EL (cell line): Measurements from ENCODE around the gene CTXN1.
"Not testable (repeated sequence)": the region's sequence is repeated elsewhere in the genome, so short reads cannot be mapped to it uniquely, and the experiment has no call there.

Experiments
- DNase-seq: peaks from one replicate; pipeline ENCODE4 v3.0.0-alpha.2; 2016

Gene CTXN1

DNA sequence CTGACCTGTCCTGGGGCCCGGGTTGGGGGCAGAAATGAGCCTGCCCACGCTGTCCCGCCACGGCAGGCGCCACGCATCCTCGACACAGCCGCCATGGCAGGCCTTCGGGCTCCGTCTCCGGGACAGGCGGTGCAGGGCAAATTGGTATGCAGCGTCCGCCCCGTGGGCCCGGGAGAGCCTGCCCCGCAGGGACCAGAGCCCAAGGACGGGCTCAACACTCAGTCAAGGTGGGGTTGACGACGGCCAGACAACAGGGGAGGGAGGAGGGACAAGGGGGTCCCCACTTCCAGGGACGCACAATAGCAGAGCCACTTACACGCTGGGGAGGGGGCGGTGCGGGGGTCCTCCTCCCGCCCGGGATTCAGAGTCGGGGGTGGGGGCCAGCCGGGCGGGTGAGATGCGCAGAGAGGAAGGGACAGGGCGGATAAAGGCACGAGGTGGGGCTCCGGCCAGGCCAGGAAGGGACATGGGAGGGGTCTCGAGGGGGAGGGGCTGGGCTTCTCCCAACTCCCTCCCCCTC is 1.2 kb downstream of the CTXN1 start:
- no peak for DNase-seq

DNA sequence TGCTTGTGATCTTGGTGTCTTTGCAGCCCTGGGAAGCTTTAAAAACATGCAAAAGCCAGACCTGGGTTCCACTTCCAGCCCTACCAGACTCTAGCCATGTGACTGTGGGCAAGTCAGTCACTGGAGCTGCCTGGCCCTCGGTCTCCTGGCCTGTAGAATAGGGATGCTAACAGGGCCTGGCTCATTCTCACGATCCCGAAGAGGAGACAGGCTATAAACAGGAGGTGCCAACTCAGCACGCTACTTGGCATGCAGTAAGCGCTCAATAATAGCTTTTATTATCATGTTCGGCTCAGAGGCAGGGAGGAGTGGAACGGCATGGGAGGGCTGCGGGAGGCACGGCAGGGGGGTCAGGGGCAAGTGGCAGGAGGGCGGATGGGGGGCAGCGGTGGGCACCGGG is 1.7 kb downstream of the CTXN1 start:
- no peak for DNase-seq

DNA sequence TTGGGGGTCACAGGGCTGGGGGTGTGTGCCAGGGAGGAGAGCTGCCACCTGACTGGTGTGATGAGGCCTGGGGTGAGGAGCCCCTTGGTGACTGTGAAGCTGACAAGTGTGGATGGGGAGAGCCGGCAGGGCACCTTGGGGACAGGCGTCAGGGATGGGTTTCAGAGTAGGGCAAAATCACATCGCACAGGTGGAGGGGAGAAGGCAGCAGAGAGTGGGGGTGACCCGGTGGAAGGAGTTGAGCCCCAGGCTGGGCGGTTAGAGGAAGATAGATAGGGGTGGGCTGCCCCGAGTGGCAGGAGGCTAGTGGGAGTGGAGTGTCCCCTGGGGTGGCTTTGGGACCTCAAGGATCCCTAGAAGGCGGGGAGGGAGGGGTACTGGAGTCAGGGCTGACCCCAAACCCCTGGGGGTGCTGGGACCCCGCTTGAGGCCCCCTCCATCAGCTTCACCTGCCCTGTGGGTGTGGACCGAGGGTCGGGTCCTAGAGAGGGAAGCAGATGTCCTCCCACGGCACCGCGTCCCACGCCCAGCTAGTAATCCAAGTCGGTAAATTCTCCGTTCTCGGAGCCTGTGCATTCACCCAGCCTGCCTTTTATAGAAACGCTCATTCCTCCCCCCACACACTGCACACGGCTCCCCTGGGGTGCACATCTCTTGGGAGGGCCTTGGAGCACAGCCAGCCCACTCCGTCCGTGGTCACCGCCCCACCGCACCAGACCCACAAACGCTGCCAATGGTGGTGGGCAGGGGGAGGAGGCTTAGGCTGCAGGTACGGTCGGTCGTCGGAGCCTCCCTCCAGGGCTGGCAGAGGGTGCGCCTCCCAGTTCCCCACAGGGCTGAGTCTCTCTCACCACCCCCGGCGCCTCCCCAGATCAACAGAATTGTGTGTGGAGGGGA is 2.4 kb downstream of the CTXN1 start:
- DNase-seq, result no peak

DNA sequence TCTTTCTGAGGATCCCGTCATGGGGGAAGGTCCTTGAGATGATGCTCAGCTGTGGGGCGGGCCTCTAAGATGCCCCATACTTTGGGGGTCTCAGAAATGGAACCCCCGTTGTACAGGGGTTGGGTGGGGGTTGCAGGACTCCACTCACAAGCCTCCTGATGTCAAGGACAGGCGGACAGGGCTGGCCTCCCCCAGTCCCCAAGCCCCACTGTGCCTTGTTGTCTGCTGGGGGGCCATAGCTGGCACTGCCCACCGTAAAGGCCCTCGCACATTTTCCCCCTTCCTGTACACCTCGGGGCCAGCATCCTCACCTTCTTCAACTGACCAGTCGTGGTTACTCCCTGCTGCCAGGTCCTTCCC is 3.1 kb downstream of the CTXN1 start:
- no peak for DNase-seq

DNA sequence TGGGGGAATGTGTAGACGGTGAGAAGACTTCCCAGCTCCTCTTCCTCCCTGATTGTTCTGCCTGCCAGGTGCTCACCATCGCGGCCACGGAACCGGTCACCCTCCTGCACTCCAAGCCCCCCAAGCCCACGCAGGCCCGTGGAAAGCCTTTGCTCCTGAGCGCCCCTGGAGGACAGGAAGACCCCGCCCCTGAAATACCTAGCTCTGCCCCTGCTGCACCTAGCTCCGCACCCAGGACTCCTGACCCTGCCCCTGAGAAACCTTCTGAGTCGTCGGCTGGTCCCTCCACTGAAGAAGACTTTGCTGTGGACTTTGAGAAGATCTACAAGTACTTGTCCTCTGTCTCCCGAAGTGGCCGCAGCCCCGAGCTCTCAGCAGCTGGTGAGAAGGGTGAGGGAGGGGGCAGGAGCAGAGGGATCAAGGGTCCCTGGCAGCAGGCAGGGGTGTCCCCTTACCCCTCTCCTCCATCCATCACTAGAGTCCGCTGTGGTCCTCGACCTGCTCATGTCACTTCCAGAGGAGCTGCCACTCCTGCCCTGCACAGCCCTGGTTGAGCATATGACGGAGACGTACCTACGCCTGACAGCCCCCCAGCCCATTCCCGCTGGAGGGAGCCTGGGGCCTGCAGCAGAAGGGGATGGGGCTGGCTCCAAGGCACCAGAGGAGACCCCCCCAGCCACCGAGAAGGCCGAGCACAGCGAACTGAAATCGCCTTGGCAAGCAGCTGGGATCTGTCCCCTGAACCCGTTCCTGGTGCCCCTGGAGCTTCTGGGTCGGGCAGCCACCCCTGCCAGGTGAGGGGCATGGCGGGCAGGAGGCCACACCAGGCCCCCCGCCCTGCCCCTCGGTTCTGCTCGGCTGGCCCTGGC is 3.7 kb downstream of the CTXN1 start:
- no peak for DNase-seq

DNA sequence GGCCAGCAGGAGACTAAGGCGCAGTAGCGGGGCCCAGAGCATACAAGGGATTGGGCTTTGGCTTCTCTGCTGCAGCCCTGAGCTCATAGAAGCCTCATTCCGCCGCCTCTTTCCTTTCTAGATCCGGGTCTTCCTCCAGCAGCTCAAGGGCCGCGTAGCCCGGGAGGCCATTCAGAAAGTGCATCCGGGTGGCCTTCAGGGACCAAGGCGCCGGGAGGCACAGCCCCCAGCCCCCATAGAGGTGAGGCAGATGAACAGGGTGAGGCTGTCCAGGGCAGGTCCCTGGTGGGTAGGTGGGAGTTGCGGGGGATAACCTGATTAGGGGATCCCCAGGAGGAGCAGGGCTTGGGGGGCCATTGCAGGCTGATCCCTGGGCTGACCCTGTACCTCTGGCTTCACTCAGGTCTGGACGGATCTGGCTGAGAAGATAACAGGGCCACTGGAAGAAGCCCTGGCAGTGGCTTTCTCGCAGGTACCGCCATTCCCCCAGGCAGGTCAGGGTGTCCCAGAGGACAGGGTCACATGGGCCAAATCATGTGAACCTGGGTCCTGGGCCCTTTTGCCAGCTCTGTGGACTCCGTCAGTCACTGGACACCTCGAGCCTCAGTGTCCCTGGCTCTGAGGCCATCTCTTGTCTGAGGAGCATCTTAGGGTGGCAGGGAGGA is 4.5 kb downstream of the CTXN1 start:
- no peak for DNase-seq

DNA sequence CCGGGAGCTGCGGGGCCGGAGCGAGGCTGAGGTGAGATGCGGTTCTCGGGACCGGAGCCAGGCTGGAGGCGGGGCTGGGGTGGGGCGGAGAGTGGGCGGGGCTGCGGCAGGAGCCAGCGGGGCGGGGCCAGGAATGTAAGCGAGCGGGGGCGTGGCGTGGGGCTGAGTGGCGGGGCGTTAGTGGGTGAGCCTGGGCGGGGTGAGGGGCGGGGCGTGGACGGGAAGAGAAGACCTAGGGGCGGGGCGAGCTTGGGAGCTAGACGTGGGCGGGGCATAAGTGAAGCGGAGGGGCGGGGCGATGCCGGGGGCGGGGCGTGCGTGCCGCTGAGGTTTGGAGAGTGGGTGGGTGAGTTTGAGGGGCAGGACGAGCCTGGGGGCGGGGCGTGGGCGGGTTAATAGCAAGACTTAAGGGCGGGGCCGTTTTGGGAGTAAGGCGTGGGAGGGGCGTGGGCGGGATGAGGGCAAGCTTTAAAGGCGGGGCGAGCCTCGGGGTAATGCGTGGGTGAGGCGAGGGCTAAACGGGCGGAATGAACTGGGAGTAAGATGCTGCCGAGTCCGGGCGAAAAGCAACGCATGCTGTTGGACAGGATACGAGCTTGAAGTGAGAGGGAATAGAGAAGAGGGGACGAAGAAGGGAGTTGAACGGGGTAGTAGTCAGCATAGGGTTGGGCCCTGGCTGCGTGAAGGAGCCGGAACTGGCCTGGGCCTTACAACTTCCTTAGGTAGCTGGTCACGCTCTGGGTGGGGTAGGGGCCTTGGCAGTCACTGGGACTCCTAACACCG is 5.2 kb downstream of the CTXN1 start:
- DNase-seq, result peak; percentile 97

DNA sequence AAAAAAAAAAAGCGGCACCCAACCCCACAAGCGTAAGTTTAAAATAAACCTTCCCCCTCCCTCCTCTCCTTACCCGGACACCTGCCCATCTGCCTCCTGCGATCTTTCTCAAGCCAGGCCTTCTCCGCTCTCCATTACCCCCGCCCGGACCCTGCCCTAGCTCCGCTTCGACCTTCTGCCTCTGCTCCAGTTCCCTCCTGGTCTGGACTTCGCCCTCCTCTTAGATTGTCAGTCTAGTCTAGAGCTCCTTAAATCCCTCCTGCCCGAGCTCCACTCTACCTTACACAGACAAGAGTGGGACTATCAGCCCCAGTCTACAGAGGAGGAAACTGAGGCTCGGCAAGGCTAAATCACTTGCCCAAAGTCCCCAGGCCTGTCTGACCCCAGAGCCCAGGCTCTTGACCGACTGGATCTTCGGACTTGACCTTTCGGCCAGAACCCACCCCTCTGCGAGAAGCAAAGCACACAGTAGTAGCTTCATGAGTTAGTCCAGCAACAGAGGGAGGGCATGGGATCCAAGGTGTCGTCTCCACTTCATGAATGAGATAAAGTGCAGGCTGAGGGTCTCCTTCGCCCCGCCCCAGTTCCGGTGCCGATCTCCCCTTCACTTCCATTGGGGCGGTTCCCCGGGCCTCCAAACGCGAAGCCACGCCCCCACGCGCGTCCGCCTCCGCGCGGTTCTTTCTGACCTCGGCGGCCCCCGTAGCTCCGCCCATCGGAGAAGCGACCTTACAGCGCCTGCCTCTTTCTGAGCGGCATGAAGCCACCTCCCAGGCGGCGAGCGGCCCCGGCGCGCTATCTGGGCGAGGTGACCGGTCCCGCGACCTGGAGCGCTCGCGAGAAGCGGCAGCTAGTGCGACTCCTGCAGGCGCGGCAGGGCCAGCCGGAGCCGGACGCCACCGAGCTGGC is 6.1 kb downstream of the CTXN1 start, which contains the start of gene SNAPC2:
Gene SNAPC2 (plus strand): TSS at position 729 of the 909 bp plus-strand sequence. CDS start 29 bp downstream, at position 758.
- DNase-seq, result peak; percentile 94

DNA sequence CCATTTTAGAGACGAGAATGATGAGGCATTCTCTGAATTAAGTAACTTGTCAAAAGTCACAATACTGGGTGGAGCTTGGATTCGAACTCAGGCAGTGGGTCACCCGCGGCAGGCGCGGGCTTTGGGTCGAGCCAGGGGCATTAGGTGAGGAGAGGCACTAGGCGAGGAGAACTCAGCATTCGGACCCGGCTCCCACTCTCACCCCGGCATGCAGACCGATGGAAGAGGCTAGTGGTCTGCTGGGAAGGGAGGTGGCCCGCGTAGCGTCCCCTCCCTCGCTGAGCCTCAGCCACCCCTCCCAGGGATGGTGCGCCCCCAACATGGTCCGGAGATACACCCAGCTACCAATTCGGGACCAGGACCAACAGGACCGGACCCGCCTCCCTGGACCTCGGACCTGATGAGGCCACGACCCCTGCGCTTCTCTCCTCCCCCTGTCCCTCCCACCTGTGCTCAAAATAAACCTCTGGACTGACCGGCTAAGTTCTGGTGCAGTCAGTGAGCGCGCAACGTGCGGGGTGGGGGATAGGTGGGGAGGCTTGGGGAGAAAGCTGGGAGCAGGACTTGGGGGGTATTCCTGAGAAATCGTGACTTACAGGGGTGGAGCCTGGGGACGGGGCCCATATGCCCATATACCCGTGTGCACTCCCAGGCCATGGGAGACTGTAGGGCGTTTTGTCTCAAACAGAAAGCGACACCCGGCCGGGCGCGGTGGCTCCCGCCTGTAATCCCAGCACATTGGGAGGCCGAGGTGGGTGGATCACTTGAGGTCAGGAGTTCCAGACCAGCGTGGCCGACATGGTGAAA is 7.1 kb downstream of the CTXN1 start:
- DNase-seq, result no peak

DNA sequence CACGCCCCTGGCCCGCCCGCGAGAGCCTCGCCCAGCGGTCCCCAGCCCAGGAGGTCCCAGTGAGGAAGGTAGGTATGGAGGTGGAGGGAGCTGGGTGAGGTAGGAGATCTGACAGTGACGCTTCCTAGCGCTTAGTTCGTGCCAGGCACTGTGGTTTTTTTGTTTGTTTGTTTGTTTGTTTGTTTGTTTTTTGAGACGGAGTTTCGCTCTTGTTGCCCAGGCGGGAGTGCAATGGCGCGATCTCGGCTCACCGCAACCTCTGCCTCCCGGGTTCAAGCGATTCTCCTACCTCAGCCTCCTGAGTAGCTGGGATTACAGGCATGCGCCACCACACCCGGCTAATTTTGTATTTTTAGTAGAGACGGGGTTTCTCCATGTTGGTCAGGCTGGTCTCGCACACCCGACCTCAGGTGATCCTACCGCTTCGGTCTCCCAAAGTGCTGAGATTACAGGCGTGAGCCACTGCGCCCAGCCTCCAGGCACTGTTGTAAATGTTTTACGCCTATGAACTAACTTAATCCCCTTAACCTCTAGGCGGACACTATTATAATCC is 7.8 kb downstream of the CTXN1 start:
- DNase-seq, result not testable (repeated sequence)

DNA sequence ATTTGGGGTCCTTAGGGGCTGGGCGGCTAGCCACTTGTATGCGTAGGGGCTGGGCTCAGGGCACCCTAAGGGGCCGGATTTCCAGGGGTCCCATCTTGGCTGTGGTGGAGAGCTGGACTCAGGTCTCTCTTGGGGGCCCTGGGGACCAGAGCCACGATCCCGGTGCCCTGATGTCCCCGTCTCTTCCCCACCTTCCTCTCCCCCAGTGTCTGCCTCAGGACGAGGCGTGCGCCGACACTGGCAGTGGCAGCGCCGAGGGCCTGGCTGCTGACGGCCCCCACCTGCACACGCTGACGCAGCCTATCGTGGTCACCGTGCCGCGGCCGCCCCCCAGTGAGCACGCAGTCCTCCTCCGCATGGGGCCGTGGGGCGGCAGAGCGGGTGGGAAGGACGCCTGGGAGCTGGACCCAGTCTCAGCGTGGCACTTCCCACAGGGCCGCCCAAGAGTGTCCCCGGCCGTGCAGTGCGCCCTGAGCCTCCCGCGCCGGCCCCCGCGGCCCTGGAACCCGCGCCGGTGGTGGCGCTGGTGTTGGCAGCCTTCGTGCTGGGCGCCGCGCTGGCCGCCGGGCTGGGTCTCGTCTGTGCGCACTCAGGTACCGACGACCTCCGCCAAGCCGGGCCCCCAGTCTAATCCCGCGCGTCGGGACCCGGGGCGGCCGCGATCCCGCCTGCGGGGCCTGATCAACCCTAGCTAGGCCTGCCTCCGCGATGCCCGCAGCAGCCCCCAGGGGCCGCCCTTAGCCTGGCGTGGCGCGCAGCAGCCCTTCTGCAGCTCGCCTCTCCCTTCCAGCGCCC is 8.5 kb downstream of the CTXN1 start:
- peak; percentile 62 for DNase-seq

DNA sequence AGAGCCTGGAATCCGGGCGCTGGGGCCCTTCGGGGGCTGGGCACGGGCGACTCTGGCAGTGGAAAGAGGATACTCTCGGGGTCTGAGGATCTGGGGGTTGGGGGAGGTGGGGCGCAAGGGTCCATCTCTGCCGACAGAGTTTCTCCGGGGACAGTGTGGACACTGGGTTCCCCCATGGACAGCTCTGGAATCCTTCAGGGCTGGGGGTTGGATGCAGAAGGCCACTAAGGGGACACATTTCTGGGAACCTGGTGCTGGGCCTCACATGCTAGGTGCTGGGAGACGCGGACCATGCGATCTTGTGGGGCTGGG is 9.0 kb downstream of the CTXN1 start:
- DNase-seq, result peak; percentile 22

DNA sequence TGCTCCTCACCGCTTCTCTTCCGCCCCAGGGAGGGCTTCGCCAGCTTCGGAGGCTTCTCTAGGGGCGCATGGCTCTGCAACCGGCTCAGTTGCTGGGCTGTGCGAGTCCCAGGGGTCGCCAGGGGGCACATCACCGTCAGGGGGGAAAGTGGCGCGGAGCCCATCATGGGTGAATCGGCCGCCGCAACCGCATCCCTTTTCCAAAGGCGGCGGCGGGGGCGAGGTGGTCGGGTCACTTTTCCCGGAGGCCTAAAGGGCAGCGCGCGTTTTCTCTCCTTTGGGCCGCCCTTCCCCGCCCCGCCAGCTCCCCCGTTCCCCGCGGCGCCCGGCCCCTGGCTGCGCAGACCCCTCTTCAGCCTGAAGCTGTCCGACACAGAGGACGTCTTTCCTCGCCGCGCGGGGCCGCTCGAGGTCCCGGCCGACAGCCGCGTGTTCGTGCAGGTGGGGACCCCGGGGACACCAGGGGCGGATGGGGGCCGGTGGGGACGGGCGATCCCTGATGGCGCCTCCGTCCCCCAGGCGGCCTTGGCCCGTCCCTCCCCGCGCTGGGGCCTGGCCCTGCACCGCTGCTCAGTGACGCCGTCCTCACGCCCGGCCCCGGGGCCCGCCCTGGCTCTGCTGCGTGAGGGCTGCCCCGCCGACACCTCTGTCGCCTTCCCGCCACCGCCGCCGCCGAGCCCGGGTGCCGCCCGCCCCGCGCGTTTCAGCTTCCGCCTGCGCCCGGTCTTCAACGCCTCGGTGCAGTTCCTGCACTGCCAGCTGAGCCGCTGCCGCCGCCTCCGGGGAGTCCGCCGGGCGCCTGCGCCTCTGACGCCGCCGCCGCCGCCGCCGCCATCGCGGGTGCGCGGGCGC is 9.6 kb downstream of the CTXN1 start:
- DNase-seq, result peak; percentile 32

DNA sequence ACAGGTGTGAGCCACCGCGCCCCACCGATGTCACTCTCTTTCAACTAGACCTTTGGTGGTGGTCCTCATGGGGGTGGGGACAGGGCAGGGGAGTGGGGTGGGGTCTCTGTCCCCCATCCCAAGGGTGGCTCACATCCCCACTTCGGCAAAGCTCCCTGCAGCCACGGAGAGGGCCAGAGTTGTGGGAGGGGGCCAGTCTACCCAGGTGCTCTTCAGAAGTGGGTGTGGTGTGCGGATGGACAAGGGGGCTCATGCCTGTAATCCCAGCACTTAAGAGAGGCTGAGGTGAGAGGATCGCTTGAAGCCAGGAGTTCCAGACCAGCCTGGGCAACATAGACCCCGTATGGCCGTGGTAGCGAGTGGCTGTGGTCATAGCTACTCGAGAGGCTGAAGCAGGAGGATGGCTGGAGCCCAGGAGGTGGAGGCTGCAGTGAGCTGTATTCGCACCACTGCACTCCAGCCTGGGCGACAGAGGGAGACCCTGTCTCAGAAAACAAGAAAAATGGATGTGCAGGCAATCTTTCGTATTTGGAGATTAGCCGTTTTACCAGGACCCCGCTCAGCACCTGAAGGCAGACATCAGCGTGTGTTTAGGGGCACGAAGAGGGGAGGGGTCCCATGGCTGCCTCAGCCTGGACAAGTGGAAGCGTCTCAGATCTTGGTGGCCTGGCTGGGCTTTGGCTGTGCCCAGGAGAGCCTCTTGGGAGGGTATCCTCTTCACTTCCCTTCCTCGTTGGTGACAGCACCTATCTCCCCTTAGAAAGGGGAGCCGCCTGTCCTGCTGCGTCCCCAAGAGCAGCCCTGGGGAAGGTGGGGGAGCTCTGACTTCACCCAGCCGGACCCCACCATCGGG is 10.5 kb downstream of the CTXN1 start:
- no peak for DNase-seq

DNA sequence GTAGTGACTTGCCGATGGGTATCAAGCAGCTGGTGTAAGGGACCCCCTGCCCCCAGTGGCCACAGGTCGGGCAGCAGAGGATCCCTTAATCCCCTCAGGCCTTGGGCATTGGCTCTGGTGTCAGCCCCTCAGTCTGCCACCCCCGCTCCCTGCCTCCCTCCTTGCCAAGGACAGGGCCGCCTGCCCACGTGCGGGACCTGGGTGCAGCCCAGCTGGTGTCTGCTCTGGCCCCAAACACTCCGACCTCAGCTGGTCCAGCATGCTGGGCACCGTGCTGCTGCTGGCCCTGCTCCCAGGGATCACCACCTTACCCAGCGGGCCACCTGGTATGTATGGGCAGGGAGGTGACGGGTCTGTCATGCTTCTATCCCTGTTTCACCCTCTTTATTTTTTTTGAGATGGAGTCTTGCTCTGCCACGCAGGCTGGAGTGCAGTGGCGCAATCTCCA is 11.3 kb downstream of the CTXN1 start, which contains the start of gene TGFBR3L:
Gene TGFBR3L (plus strand): TSS at position 233 of the 448 bp plus-strand sequence.
- DNase-seq, result no peak

DNA sequence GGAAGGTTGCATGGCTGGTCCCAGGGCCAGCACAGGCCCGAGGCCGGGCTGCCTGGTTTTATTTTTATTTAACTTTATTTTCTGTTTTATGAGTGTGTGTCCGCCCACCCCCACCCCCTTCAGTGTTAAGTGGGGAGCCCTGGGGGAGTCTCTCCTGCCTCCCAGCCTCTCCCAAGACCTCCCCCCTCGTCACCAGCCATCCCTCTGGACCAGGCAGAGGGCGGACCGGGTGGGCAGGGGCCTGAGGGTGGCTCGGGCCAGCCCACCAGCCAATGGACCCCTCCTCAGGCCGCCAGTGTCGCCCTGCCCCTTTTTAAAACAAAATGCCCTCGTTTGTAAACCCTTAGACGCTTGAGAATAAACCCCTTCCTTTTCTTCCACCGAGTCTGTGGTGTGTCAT is 11.8 kb downstream of the CTXN1 start:
- DNase-seq, result no peak

DNA sequence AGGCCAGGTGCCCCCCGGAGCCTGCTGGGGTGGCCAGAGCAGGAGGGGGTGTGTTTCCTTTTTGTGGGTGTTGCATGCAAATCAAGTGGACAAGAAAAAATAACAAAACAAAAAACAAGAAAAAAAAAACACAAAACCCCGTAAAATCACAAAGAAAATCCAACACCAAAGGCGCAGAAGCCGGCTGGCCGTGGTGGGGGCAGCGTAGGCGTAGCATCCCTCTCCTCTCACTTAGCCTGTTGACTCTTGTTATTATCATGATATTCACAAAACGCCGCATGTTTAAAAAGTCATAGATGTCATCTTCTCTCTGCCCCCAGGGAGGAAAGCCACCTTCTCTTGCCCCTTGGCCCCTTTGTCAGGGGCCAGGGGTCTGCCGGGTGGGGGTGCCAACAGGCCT is 12.3 kb downstream of the CTXN1 start:
- no peak for DNase-seq
